MM.1S (cell line): Measurements from ENCODE around the gene CLEC19A.
"Not testable (repeated sequence)": the region's sequence is repeated elsewhere in the genome, so short reads cannot be mapped to it uniquely, and the experiment has no call there.

Source experiments
- DNase-seq: peaks from one replicate; pipeline ENCODE4 v3.0.0-alpha.2; 2015
- H2AFZ ChIP-seq: fragments of 300-600 bp; sonication (generic); 2 replicates; pipeline ENCODE4 v1.6.0; 2016; ENCODE audit warnings: antibody characterized with exemption, low read length
- H3F3A ChIP-seq: fragments of 300-600 bp; sonication (generic); 2 replicates; pipeline ENCODE4 v1.6.1; 2016; ENCODE audit warnings: mild to moderate bottlenecking, antibody characterized with exemption, low read length, moderate library complexity, mixed read lengths; ENCODE audit not compliant: insufficient read depth
- H3K27ac ChIP-seq: fragments of 300-600 bp; sonication (generic); 2 replicates; pipeline ENCODE4 v1.5.1; 2016; ENCODE audit warnings: mild to moderate bottlenecking, low read length
- H3K27me3 ChIP-seq: fragments of 300-600 bp; sonication (generic); replicated peaks from 2 replicates; pipeline ENCODE4 v1.6.0; 2016; ENCODE audit warnings: low read length; ENCODE audit not compliant: insufficient read depth
- H3K36me3 ChIP-seq: fragments of 300-600 bp; sonication (generic); replicated peaks from 2 replicates; pipeline ENCODE4 v1.6.1; 2016; ENCODE audit warnings: mild to moderate bottlenecking, low read length, mixed read lengths; ENCODE audit not compliant: insufficient read depth
- H3K4me1 ChIP-seq: fragments of 300-600 bp; sonication (generic); 2 replicates; pipeline ENCODE4 v1.6.1; 2016; ENCODE audit warnings: low read length, mixed read lengths
- H3K4me2 ChIP-seq: fragments of 300-600 bp; sonication (generic); 2 replicates; pipeline ENCODE4 v1.6.0; 2016; ENCODE audit warnings: low read depth, low read length
- H3K4me3 ChIP-seq: fragments of 300-600 bp; sonication (generic); 2 replicates; pipeline ENCODE4 v1.5.1; 2016; ENCODE audit warnings: low read length, mixed read lengths
- H3K79me2 ChIP-seq: fragments of 300-600 bp; sonication (generic); 2 replicates; pipeline ENCODE4 v1.6.1; 2016; ENCODE audit warnings: mixed run types, low read length, mixed read lengths
- H3K9ac ChIP-seq: fragments of 300-600 bp; sonication (generic); 2 replicates; pipeline ENCODE4 v1.6.1; 2016; ENCODE audit warnings: low read length, mixed read lengths
- H3K9me2 ChIP-seq: fragments of 300-600 bp; sonication (generic); replicated peaks from 2 replicates; pipeline ENCODE4 v1.6.1; 2016; ENCODE audit warnings: mild to moderate bottlenecking, low read length, mixed read lengths; ENCODE audit not compliant: insufficient read depth
- H3K9me3 ChIP-seq: fragments of 300-600 bp; sonication (generic); replicated peaks from 2 replicates; pipeline ENCODE4 v1.6.1; 2016; ENCODE audit warnings: mild to moderate bottlenecking, low read length, mixed read lengths; ENCODE audit not compliant: insufficient read depth
- H4K20me1 ChIP-seq: fragments of 300-600 bp; sonication (generic); 2 replicates; pipeline ENCODE4 v1.6.1; 2016; ENCODE audit warnings: mild to moderate bottlenecking, low read length, moderate library complexity, mixed read lengths; ENCODE audit not compliant: insufficient read depth
- EZH2 ChIP-seq: fragments of 300-600 bp; sonication (generic); optimal IDR thresholded peaks from 2 replicates; pipeline ENCODE3; 2017; ENCODE audit warnings: low read depth, mild to moderate bottlenecking, antibody characterized with exemption, low read length, mixed read lengths
- EZH2phosphoT487 ChIP-seq: fragments of 300-600 bp; sonication (generic); IDR thresholded peaks from 2 replicates; pipeline ENCODE4 v1.6.1; 2018; ENCODE audit warnings: antibody characterized with exemption, low read length
- TF ChIP-seq, protein P1 (sequence below): fragments of 300-600 bp; sonication (generic); IDR thresholded peaks from 2 replicates; pipeline ENCODE4 v1.5.1; 2016; ENCODE audit warnings: antibody characterized with exemption, low read length, mixed read lengths

CLEC19A gene

DNA sequence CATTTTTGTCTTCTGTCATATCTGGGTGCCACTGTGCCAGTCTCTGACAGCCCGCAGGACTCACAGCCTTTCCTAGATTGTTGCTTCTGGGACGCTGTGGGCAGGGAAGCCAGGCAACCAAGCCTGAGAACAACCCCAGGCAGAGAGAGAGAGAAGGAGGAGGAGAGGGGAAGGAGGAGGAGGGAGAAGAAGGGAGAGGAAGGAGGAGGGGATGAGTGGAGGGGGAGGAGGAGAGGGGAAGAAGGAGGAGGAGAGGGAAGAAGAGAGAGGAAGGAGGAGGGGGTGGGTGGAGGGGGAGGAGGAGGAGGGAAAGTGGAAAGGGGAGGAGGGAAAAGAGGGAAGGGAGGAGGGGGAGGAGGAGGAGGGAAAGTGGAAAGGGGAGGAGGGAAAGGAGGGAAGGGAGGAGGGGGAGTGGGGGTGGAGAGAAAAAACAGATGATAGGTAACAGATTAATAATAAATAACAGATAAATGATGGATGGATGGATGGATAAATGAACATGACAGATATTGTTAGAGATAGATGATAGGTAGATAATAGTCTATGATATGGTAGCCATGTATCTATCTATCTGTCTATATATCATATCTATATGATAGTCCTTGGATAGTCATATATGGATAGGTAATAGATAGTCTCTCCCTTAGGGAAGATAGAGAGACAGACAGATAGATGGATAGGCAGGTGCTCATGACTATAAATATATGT lies 29.3 kb downstream of the CLEC19A start:
- H3K27me3 ChIP-seq, result no peaks in the 10 kb centered on the region
- no peaks in the 10 kb centered on the region for H3K36me3 ChIP-seq
- no peaks in the 10 kb centered on the region for H4K20me1 ChIP-seq
- H3K4me2 ChIP-seq, result no peak overlapping the region
- H3K4me3 ChIP-seq, result no peak overlapping the region
- no peaks in the 10 kb centered on the region for H3K4me1 ChIP-seq
- no peaks in the 10 kb centered on the region for H3F3A ChIP-seq
- H3K9me3 ChIP-seq, result no peaks in the 10 kb centered on the region
- H3K9ac ChIP-seq, result no peak overlapping the region
- H2AFZ ChIP-seq, result no peak overlapping the region
- DNase-seq, result no peak
- no peaks in the 10 kb centered on the region for H3K9me2 ChIP-seq
- H3K27ac ChIP-seq, result no peak overlapping the region
- TF ChIP-seq EZH2phosphoT487 (no peak), EZH2 (no peak)
- TF ChIP-seq, protein P1, sequence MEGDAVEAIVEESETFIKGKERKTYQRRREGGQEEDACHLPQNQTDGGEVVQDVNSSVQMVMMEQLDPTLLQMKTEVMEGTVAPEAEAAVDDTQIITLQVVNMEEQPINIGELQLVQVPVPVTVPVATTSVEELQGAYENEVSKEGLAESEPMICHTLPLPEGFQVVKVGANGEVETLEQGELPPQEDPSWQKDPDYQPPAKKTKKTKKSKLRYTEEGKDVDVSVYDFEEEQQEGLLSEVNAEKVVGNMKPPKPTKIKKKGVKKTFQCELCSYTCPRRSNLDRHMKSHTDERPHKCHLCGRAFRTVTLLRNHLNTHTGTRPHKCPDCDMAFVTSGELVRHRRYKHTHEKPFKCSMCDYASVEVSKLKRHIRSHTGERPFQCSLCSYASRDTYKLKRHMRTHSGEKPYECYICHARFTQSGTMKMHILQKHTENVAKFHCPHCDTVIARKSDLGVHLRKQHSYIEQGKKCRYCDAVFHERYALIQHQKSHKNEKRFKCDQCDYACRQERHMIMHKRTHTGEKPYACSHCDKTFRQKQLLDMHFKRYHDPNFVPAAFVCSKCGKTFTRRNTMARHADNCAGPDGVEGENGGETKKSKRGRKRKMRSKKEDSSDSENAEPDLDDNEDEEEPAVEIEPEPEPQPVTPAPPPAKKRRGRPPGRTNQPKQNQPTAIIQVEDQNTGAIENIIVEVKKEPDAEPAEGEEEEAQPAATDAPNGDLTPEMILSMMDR, result no peak
- no peaks in the 10 kb centered on the region for H3K79me2 ChIP-seq

DNA sequence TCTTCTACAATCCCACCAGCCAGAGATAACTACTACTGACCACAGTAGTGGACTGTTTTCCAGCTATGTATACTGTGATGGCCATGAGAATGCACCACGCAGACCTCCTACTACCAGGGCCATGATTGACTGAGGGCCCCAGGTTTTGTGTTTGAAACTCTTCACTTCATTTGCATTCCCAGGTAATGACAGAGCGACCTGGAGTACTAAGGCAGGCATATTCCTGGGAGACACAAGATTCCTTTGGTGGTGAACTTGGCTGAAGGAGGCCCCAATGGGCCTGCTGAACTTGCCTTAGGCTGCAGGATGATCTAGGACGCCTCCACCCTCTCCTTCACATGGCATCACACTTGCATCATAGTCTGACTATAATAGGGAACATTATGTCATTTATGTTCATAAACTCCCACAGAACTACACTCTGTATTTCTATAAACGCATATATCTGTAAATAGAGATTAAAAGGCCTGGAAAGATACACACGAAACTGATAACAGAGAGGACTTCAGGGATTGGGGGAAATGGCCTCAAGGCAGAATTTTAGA lies 30.4 kb downstream of the CLEC19A start:
- H3K4me1 ChIP-seq, result no peaks in the 10 kb centered on the region
- H3K79me2 ChIP-seq, result no peaks in the 10 kb centered on the region
- H3K9me2 ChIP-seq, result no peaks in the 10 kb centered on the region
- H4K20me1 ChIP-seq, result no peaks in the 10 kb centered on the region
- DNase-seq, result no peak
- no peak overlapping the region for H3K9ac ChIP-seq
- no peaks in the 10 kb centered on the region for H3K27me3 ChIP-seq
- H3K4me3 ChIP-seq, result no peak overlapping the region
- TF ChIP-seq EZH2 (no peak), EZH2phosphoT487 (no peak)
- TF ChIP-seq, protein P1, result no peak
- no peak overlapping the region for H2AFZ ChIP-seq
- H3F3A ChIP-seq, result no peaks in the 10 kb centered on the region
- no peaks in the 10 kb centered on the region for H3K9me3 ChIP-seq
- no peak overlapping the region for H3K27ac ChIP-seq
- H3K4me2 ChIP-seq, result no peak overlapping the region
- H3K36me3 ChIP-seq, result no peaks in the 10 kb centered on the region

DNA sequence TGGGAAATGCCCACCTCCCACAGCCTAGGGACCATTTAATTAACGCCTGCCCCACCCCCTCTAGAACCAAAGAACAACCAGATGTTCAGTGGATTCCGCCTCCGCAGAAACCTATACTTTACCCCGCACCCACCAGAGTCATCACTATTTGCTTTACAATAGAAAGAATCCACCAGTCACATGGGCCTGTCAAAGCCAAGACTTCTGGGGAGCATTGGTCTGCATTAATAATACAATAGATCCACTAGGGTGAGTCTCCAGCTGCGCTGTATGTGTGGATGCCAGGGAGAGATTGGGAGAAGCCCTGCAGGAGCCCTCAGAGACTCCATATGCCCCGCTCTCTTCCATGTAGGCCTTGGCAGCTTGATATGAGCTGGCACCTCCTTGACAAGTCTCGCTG lies 31.3 kb downstream of the CLEC19A start:
- H3K79me2 ChIP-seq, result no peaks in the 10 kb centered on the region
- no peak overlapping the region for H3K27ac ChIP-seq
- H3K4me2 ChIP-seq, result no peak overlapping the region
- no peak overlapping the region for H3K4me3 ChIP-seq
- H3K36me3 ChIP-seq, result no peaks in the 10 kb centered on the region
- no peak for DNase-seq
- H3F3A ChIP-seq, result no peaks in the 10 kb centered on the region
- H3K9ac ChIP-seq, result no peak overlapping the region
- no peak overlapping the region for H2AFZ ChIP-seq
- no peaks in the 10 kb centered on the region for H3K4me1 ChIP-seq
- H3K27me3 ChIP-seq, result no peaks in the 10 kb centered on the region
- no peaks in the 10 kb centered on the region for H3K9me3 ChIP-seq
- no peaks in the 10 kb centered on the region for H3K9me2 ChIP-seq
- H4K20me1 ChIP-seq, result no peaks in the 10 kb centered on the region
- TF ChIP-seq EZH2phosphoT487, result no peak
- TF ChIP-seq, protein P1, result no peak
- no peak for TF ChIP-seq EZH2

DNA sequence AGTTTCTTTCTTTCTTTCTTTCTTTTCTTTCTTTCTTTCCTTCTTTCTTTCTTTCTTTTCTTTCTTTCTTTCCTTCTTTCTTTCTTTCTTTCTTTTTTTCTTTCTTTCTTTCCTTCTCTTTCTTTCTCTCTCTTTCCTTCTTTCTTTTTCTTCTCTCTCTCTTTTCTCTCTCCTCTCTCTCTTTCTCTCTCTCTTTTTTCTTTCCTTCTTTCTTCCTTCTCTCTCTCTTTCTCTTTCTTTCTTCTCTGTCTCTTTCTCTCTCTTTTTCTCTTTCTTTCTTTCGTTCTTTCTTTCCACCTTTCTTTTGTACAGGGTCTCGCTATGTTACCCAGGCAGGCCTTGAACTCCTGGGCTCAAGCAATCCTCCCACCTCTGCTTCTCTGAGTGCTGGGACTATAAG lies 35.7 kb downstream of the CLEC19A start:
- not testable (repeated sequence) for H3K36me3 ChIP-seq, H3K9ac ChIP-seq, H3K4me1 ChIP-seq, H3K9me3 ChIP-seq, H2AFZ ChIP-seq, H3K9me2 ChIP-seq, H4K20me1 ChIP-seq, H3K4me3 ChIP-seq, H3F3A ChIP-seq, H3K27ac ChIP-seq, H3K4me2 ChIP-seq, H3K27me3 ChIP-seq, H3K79me2 ChIP-seq, DNase-seq
